GM12891 (cell line): ENCODE data around the gene UBE2L5.

Experiments
- PAX5 ChIP-seq: IDR thresholded peaks from 2 replicates; pipeline ENCODE4 v1.6.1; 2011; ENCODE audit warnings: low read length, moderate library complexity, mild to moderate bottlenecking; ENCODE audit not compliant: insufficient read depth, severe bottlenecking
- POLR2A ChIP-seq: IDR thresholded peaks from 2 replicates; pipeline ENCODE4 v1.6.1; 2011; ENCODE audit warnings: low read depth, low read length, control low read depth
- POLR2AphosphoS5 ChIP-seq: IDR thresholded peaks from 2 replicates; pipeline ENCODE4 v1.6.1; 2011; ENCODE audit warnings: low read depth, low read length, control low read depth
- POU2F2 ChIP-seq: IDR thresholded peaks from 2 replicates; pipeline ENCODE4 v1.6.1; 2011; ENCODE audit warnings: low read depth, mild to moderate bottlenecking, control low read depth, low read length, moderate library complexity
- SPI1 ChIP-seq: IDR thresholded peaks from 2 replicates; pipeline ENCODE4 v1.6.1; 2011; ENCODE audit warnings: low read depth, low read length, control low read depth
- TAF1 ChIP-seq: IDR thresholded peaks from 2 replicates; pipeline ENCODE4 v1.6.1; 2011; ENCODE audit warnings: low read depth, low read length, control low read depth

- TF ChIP-seq POLR2A (no peak), TAF1 (0 out of 2 replicates have a peak, but pooled peaks have one; percentile 24), POLR2AphosphoS5 (no peak), PAX5 (no peak), POU2F2 (no peak), SPI1 (no peak)
Measured at GRCh38 chr13:30446126-30446500, 23.8 kb downstream of the UBE2L5 start.
